Stimulated activated CD4-positive, alpha-beta T cell treated with anti-CD3 and anti-CD28 coated beads, TNF-alpha, amount 100 ng/mL, for 4 hours (primary cell): ENCODE measurements around the gene SPEM2.
"Not testable (repeated sequence)": the region's sequence is repeated elsewhere in the genome, so short reads cannot be mapped to it uniquely, and the experiment has no call there.

Experiments used
- DNase-seq, 3 experiments: peaks; one replicate each; pipeline ENCODE4 v3.0.0-alpha.2; 2020; ENCODE audit warnings: low read depth in 3 of 3

SPEM2 gene

DNA sequence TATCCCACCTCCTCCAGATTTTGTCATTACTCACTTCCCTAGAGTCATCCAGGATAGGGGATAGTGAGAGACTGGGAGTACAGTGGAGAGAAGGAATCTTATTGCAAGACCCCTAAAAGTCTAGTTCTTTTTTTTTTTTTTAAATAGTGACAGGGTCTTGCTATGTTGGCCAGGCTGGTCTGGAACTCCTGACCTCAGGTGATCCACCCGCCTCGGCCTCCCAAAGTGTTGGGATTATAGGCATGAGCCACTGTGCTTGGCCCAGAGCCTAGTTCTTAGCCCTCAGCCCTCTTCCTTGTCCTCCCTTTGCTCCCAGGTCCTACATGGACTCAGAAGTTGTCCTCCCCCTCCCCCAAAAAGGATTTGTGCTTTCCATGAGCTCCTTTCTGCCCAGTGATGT is 16.7 kb downstream of the SPEM2 start:
- no peak for DNase-seq

DNA sequence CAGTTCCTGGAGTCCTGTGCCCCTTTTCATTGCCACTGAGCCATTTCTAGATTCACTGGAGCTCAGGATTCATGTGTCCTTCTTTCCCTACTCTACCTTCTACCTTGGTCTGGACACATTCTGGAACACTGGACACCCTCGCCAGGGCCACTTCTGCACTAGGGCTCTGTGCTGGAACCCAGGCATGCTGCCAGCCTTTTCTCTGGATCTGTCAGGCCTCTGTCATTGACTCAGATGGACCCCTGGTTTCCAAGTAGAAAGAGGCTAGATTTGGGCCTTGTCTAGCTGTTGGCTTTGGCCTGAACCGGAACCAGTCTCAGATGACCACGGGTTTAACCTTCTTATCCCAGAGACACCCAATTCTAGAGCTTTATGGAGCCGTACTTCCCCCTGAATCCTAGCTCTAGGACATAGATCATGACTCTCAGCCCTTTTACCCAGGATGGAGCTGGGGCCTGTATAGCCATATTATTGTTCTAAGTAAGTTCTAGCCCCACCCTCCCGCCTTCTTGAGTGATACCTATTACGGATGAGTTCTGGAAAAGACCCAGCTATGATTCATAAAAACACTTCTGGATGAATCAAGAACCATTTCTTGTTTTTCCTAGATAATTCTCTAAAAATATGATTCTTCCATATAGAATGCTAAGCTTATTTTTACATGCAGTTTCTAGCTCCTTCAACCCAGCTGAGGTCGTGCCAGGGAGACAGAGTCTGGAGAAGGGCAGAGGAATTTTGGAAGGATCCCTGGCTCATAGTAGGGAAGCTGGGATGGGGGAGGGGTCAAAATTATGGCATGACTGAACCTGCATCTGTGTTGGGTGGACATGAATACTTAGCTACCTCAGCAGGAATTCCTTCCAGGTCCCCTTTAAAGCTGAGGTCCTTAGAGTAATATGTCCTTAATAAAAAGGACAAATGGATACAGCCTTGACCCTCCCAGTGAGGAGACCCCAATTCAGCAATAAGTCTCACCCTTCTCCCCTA is 18.4 kb downstream of the SPEM2 start:
- no peak for DNase-seq

DNA sequence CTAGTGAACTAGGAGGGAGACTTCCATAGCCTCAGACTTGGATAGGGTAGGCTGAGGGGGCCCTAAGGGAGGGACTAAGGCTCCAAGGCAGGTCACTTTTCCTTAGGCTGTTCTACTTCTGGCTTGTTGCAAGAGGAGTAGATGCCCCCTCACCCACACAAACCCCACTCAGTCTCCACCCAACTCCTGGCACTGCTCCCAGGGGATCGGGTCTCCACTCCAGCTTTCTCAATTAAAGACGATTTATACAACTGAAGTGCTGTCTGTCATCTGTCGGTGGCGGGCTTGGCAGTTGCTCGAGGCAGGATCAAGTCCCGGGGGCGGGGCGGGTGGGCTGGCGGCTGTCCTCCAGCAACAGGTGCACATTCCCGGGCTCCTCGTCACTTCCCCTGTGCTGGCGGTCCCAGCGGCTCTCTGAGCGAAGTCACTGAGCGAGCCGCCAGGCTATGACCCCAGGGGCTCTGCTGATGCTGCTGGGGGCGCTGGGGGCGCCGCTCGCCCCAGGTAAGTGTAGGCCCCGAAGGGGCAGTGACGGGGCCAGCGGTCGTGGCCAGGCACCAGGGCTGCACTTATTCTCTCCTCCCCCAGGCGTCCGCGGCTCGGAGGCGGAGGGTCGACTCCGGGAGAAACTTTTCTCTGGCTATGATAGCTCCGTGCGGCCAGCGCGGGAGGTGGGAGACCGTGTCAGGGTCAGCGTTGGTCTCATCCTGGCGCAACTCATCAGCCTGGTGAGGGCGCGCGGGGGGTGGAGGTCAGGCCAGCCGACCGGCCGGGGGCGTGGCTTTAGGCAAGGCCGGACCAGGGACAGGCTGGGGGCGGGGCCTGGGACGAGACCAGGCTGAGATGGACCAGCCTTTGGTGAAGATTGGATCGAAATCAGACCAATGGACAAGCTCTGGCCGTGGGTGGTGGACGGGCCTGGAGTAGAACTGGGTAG is 19.5 kb downstream of the SPEM2 start, which contains the start of gene CHRNB1:
Gene CHRNB1, plus strand, starts transcription at position 380 of the 937 bp plus-strand sequence. Its CDS starts 67 bp downstream, at position 447.
- no peak for DNase-seq

DNA sequence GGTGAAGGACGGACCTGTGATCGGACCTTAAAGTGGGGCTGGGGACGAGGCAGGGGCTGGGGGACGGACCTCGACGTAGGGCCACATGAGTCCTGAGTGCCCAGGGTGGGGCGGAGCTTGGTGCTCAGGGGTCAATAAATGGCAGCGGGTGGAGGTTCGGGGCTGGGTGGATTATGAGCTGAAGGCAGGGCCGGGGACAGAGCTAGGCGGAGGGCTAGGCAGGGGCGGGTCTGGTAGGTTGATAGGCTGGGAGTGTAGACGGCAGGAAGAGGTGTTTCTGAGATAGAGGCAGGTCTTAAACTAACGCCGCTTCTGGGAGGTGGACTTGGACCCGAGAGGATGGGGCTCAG is 20.2 kb downstream of the SPEM2 start:
- DNase-seq = no peak

DNA sequence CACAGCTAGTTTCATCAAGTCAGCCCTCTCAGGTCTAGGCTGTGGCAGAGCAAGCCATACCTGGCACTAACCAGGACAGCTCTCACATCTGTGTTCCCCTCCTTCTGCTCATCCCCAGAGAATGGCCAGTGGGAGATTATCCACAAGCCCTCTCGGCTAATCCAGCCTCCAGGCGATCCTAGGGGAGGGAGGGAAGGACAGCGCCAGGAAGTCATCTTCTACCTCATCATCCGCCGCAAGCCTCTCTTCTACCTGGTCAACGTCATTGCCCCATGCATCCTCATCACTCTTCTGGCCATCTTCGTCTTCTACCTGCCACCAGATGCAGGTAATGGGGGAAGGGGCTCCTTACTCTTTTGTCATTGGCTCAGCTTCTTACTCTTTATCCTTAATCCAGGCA is 23.0 kb downstream of the SPEM2 start:
- DNase-seq = no peak

DNA sequence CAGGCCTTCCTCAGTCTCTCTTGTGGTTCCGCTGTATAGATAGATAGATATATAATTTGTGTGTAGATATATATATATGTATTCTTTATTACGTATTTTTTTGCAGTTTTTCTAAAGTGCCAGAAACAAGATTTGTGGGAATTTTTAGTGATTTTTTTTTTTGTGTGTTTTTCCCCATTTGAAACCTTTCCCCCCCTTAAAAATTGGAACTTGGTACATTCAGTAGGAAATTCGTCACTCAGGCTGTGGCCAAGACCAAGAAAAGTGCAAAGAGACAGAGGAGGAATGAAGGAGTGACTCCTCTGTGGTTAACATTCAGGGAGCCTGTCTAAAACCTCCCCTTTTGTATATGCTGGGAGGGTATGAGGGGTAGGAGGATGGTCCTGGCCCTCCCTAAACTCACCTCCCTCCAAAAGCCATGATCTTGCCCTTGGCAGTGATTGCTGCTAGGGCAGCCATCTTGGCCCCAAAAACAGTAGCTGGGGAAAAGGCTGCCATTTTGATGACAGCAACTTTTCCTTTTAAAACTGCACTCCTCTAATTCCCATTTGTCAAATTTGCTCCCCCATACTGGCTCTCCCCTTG is 34.6 kb downstream of the SPEM2 start:
- no peak for DNase-seq

DNA sequence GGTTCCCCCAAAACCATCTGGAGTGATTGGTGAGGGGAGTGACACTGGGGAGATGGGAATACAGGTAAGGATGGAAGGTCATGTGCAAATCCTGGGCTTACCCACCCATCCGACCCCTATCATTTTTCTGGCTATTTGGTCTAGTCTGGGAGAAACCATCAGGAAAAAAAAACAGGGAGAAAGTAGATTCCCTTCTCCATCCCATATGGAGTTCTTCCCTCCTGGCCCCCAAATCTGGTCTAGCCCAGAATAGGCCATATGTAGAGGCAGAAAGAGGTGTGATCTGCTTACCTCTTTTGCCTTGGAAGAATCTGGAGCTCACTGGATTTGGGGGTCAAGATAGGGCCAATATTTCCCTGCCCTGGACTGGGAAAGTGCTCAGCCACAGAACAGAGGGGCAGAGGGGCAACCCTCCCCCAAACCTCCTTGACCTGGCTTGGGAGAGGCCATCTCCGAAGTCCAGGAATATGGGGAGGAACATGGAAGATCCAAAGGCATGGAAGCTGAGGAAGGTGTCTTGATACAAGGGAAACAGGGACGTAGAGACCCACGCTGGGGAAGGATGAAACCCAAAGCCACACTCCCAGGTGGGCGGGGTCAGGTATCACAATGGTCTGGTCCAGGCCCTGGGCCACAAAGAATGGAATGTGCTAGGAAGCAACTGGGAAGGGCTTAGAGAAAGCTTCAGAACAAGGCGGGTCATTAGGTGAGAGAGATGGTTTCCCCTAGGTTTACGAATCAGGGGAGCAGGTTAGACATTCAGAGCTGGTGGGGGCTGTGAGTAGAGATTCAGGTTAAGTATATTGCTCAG is 35.6 kb downstream of the SPEM2 start:
- DNase-seq = no peak

DNA sequence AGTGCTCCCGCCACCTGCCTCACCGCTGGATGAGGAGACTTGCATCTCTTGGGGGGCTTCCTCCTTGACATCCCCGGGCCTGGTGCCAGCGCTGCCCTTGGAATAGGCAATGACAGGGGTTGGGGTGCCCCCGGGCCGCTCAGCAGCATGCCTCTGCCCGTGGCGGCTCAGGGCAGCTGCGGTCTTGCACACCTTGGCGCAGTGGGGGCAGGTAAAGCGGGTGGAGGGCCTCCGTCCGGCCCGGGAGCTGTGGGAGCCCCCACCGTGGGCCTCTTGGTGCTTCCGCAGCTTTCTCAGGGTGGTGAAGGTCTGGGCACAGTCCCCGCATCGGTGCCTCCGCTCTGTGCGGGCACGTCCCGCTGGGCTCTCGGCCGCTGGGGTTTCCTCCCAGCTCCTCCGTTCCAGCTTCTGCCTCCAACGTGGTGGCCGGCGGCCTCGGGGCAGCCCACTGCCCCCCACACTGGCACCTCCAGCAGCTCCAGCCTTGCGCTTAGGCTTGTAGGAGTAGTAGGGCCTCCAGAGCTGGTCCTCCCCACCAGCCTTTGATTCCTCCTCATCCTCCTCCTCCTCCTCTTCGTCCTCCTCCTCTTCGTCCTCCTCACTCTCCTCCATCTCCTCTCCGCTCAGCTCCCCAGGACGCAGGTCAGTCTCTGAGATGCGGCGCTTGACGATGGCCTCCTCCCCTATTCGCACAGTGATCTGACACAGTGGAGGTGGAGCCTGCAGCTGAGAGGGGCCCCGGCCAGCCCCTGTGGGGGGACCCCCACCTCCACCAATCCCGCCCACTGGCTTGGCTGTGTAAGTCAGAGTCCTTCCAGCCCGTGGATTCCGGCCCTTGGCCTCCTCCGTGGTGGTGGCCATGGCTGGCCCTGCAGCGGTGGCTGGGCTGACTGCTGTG is 37.3 kb downstream of the SPEM2 start:
- no peak for DNase-seq

DNA sequence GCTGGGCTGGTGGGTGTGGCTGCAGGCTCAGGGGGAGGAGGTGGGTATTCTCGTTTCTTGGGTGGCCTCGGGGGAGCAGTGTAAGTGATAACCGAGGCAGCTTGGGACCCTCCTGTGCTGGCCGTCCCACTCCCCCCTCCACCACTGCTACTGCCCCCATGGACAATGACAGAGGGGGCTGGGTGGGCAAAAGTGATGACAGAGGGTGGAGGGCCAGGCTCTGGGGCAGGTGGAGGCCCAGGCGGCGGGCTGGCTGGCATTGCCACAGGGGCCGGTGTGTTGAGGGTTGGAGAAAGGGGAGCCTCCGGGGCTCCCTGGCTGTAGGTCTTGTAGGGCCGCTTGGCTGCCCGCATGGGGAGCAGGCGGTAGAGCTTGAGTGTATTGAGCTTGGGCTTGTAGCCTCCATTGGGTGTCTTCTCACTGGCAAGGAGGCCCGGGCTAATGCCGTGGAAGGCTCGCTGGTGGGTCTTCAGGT is 38.0 kb downstream of the SPEM2 start:
- DNase-seq = no peak

DNA sequence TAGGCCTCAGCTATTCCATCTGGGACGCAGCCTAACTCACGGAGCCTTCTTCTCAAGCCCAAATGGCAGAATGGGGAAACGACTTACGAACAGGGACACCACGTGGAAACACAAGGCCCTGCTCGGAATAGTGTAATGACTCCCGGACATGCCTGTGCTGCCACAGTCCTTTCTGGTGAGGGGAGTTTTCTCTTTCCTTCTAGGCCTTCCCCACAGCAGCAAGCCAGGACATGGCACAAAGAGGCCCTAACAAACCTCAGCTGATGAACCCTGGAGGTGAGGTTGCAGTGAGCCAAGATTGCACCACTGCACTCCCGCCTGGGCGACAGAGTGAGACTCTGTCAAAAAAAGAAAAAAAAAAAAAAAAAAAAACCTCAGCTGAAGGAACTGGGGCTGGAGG is 38.7 kb downstream of the SPEM2 start:
- DNase-seq = no peak

DNA sequence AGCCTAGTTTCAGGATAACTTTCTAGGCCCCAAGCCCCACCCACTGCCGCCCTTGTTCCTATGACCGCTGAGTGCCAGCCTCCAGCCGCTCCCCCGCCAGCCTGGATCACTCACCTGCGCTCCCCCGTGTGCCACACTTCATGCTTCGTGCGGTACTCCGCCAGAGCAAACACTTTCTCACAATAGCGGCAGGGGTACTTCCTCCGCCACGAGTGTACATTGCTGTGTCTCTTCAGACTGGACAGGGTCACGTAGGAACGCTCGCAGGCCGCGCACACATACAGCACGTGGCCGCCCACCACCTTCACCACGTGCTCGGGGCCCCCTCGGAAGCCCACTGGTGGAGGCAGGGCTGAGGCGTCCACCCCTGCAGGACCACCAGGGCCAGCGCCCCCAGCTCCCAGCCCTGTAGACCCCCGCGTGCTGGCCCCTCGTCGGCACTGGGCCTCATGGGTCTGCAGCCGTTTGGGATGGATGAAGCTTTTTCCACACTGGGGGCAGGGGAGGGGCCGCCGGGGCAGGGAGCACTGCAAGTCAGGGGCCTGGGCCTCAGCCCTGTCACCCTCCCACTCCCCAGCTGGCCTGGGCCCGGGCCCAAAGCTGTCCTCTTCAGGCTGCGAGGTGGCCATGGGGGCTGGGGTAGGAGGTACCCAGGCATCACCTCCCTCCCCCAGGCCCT is 40.3 kb downstream of the SPEM2 start:
- no peak for DNase-seq

DNA sequence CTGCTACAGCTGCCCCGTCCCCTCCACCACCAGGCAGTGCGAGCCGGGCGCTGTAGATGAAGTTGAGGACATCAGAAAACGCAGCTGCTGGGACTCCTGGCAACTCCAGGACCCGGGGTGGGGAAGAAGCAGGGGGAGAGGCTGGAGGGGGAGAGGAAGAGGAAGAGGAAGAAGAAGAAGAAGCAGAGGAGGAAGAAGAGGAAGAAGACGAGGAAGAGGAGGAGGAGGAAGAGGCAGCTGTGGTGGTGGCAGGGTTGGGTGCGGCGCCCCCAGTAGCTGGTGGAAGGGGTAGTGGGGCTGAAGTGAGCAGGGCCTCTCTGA is 40.9 kb downstream of the SPEM2 start:
- DNase-seq = no peak

DNA sequence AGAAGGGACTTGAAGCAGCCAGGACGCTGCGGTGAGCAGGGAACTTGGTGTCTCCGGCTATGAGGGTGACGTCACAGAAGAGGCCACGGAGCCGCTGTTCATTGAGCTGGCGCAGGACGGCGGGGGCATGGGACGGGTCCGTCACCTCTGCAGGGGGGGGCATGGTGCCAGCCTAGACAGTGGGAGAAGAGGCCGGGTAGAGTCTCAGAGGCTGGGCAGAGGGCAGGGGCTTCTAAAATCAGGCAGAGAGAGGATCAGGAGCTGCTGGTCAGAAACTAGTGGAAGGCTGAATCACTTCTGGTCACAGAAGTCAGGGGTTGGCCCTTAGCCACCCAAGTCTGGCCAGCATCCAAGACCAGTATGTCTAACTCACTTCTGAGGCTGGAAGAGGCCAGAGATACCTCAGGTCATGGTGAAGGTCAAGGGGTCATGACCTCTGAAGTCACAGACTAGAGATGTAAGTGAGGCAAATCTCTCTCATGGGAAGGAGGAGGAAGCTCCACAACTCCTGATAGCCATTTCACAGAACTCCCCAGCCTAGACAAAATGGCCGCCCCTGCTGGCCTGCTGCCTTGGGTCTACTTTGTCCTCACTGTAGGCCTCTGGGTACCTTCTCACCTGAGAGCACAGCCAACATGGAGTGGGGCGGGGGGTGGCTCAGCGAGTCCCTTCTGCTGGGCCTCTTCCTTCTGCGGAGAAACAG is 41.4 kb downstream of the SPEM2 start:
- no peak for DNase-seq

DNA sequence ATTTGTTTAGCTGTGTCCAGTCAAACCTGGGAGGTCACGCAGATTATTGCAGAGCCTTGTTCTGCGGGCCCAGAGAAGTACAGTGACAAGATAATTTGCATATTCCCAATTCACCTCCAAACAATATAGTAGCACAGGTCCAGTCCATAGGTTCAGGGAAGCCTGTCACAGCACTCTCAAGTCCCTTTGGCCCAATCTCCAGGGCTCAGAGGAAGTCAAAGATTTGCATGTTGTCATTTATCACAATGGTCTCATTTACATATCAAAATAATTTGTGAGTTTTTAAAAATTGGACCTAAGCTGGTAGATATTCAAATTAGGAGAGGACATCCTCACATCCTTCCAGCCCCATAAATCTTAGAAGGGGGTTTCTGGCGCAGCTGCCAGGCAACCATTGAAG is 42.1 kb downstream of the SPEM2 start:
- no peak for DNase-seq

DNA sequence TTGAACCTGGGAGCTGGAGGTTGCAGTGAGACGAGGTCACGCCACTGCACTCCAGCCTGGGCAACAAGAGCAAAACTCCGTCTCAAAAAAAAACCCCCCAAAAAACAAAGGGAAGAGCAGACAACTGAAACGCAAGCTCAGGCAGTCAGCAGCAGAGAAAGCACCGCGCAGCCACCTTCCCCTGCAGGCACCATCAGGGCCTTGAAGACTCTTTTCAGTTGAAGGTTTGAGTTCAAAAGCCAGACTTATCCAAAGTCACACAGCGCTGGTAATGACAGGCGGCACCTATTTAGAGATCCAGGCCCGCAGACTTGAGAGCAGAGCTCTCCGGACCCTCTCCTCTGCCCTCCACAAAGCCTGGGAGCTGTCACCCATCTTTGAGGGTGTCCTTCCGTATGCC is 42.9 kb downstream of the SPEM2 start:
- DNase-seq = no peak

DNA sequence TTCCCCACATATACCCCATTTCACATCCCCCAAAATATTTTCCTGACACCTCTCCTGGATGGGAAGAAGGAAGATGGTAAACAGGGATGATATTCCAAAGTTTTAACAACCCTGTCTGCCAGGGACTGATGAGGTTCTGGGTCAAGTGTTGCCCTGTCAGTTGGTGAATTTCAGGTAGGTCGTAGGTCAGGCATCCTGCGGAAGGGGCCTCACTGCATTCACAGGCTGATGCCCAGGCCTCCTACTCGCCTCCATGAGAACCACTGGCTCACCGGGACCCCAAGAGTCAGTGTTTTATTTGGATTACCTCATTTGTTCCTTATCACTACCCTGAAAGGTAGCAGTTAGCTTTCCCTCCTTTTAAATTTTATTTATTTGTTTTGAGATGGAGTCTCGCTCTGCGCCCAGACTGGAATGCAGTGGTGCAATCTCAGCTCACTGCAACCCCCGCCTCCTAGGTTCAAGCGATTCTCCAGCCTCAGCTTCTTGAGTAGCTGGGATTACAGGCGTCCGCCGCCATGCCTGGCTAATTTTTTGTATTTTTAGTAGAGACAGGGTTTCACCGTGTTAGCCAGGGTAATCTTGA is 43.5 kb downstream of the SPEM2 start:
- DNase-seq = no peak

DNA sequence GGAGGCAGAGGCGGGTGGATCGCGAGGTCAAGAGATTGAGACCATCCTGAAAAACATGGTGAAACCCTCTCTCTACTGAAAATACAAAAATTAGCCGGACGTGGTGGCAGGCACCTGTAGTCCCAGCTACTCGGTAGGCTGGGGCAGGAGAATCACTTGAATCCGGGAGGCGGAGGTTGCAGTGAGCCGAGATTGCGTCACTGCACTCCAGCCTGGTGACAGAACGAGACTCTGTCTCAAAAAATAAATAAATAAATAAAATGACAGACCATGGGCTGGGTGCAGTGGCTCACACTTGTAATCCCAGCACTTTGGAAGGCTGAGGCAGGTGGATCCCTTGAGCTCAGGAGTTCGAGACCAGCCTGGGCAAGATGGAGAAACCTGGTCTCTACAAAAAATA is 44.4 kb downstream of the SPEM2 start:
- DNase-seq = not testable (repeated sequence)

DNA sequence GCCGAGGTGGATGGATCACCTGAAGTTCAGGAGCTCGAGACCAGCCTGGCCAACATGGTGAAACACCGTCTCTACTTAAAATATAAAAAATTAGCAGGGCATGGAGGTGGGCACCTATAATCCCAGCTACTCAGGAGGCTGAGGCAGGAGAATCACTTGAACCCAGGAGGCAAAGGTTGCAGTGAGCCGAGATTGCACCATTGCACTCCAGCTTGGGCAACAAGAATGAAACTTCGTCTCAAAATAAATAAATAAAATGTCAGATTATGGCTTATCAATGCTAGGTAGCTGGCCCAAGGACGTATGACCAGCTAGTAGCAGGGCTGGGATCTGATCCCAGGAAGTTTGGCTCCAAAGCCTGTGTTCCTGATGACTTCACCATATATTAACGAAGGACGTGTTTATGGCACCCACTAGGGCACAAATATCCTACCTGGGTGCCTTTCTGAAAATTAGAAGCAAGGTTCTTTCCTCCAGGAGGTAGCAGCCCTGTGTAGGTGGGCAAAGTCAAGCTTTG is 45.1 kb downstream of the SPEM2 start:
- not testable (repeated sequence) for DNase-seq
